H1 (cell line): Measurements from ENCODE around the gene PRKCD. TPM values are rescaled to one million over a fixed set of nuclear protein-coding genes. Genes with fewer than 3 reads are reported as not detected.

Experiments
- CTCF ChIA-PET: fragments of 300-600 bp; sonication (Branson Sonifier 250); formaldehyde crosslinking; loops from one replicate; lab custom pipeline; 2021; ENCODE audit not compliant: partially characterized antibody; lab: Charles Lee
- POLR2A ChIA-PET: fragments of 300-600 bp; sonication (Branson Sonifier 250); formaldehyde crosslinking; loops from one replicate; lab custom pipeline; 2021; ENCODE audit warnings: inconsistent platforms; ENCODE audit not compliant: partially characterized antibody; lab: Charles Lee
- DNase-seq, 2 experiments: peaks; one replicate each; pipeline versions ENCODE4 v3.0.0 to v3.0.0-alpha.2; 2010 to 2022; ENCODE audit warnings: low spot score in 2 of 2, low read depth in 1 of 2, mixed read lengths in 1 of 2
- FAIRE-seq: peaks from 2 replicates; lab custom pipeline; 2011; peaks lifted over from hg19 to GRCh38; lab: Jason Lieb, UNC
- H2AFZ ChIP-seq: 2 replicates; pipeline ENCODE4 v1.8.1; 2012; ENCODE audit warnings: low read length, inconsistent platforms
- H2AK5ac ChIP-seq: 2 replicates; pipeline ENCODE4 v1.6.1; 2013; ENCODE audit warnings: low read depth, low read length
- H2BK120ac ChIP-seq: replicated peaks from 2 replicates; pipeline ENCODE3; 2013; ENCODE audit warnings: low read depth, low read length, inconsistent platforms
- H2BK12ac ChIP-seq: 2 replicates; pipeline ENCODE4 v1.6.1; 2013; ENCODE audit warnings: low read depth, low read length
- H2BK15ac ChIP-seq: 2 replicates; pipeline ENCODE4 v1.6.1; 2013; ENCODE audit warnings: low read length
- H2BK20ac ChIP-seq: 2 replicates; pipeline ENCODE4 v1.6.1; 2013; ENCODE audit warnings: low read length
- H2BK5ac ChIP-seq: 2 replicates; pipeline ENCODE4 v1.6.1; 2013; ENCODE audit warnings: low read depth, low read length
- H3K14ac ChIP-seq: 2 replicates; pipeline ENCODE4 v1.6.1; 2013; ENCODE audit warnings: inconsistent platforms; ENCODE audit not compliant: insufficient read length
- H3K18ac ChIP-seq: 2 replicates; pipeline ENCODE4 v1.6.1; 2013; ENCODE audit warnings: low read length; ENCODE audit errors: extremely low read depth
- H3K23ac ChIP-seq: 2 replicates; pipeline ENCODE4 v1.6.1; 2013; ENCODE audit warnings: inconsistent platforms; ENCODE audit not compliant: insufficient read length
- H3K23me2 ChIP-seq: 2 replicates; pipeline ENCODE4 v1.6.1; 2013; ENCODE audit warnings: low read depth, low read length
- H3K27ac ChIP-seq: 2 replicates; pipeline ENCODE4 v1.6.1; 2011; ENCODE audit warnings: low read depth, low read length, inconsistent platforms
- H3K27me3 ChIP-seq, 4 experiments: replicated peaks in 1 of 4; 1 replicate in 1 of 4; 2 replicates in 3 of 4; pipeline versions ENCODE4 v1.6.1 to v1.8.1; 2011 to 2013; ENCODE audit warnings: low read length in 3 of 4, mild to moderate bottlenecking in 3 of 4, inconsistent platforms in 2 of 4, mixed read lengths in 2 of 4, moderate library complexity in 1 of 4; ENCODE audit not compliant: control insufficient read depth in 3 of 4, insufficient read depth in 3 of 4; ENCODE audit errors: extremely low read depth in 1 of 4
- H3K36me3 ChIP-seq, 4 experiments: 2 replicates each; pipeline versions ENCODE4 v1.6.1 to v1.8.1; 2011 to 2013; ENCODE audit warnings: mild to moderate bottlenecking in 4 of 4, low read length in 3 of 4, moderate library complexity in 2 of 4, control low read depth in 1 of 4, inconsistent platforms in 1 of 4; ENCODE audit not compliant: insufficient read depth in 4 of 4, control insufficient read depth in 2 of 4
- H3K4ac ChIP-seq: replicated peaks from 2 replicates; pipeline ENCODE3; 2013; ENCODE audit warnings: low read length, low read depth, mixed read lengths, inconsistent platforms; ENCODE audit not compliant: insufficient read length
- H3K4me1 ChIP-seq, 4 experiments: replicated peaks in 1 of 4; 1 replicate in 1 of 4; 2 replicates in 3 of 4; pipeline versions ENCODE4 v1.6.1 to v1.8.1; 2011 to 2013; ENCODE audit warnings: low read length in 3 of 4, inconsistent platforms in 2 of 4, mixed read lengths in 1 of 4; ENCODE audit not compliant: insufficient read depth in 4 of 4, control insufficient read depth in 3 of 4
- H3K4me2 ChIP-seq, 2 experiments: 2 replicates each; pipeline versions ENCODE4 v1.6.1 to v1.8.1; 2011 to 2013; ENCODE audit warnings: low read depth in 2 of 2, low read length in 2 of 2, control low read depth in 1 of 2, inconsistent platforms in 1 of 2, mild to moderate bottlenecking in 1 of 2; ENCODE audit not compliant: insufficient read depth in 1 of 2
- H3K4me3 ChIP-seq, 4 experiments: fragments of 200-600, 300-600 bp in 1 of 4; sonication (generic), shearing (Covaris generic), sonication (Bioruptor Twin) in 1 of 4; 2 replicates each; pipeline versions ENCODE4 v1.5.1 to v1.8.1; 2011 to 2016; ENCODE audit warnings: low read length in 4 of 4, low read depth in 3 of 4, control low read depth in 2 of 4, inconsistent platforms in 2 of 4, mild to moderate bottlenecking in 2 of 4, mixed read lengths in 1 of 4, moderate library complexity in 1 of 4; ENCODE audit not compliant: insufficient read depth in 2 of 4; ENCODE audit errors: extremely low read depth in 1 of 4
- H3K56ac ChIP-seq: replicated peaks from 2 replicates; pipeline ENCODE3; 2013; ENCODE audit warnings: low read depth, mild to moderate bottlenecking, mixed read lengths, low read length, inconsistent platforms; ENCODE audit not compliant: insufficient read length
- H3K79me1 ChIP-seq: 2 replicates; pipeline ENCODE4 v1.6.1; 2013; ENCODE audit warnings: low read depth, low read length, control low read depth
- H3K79me2 ChIP-seq, 2 experiments: 2 replicates each; pipeline versions ENCODE4 v1.6.1 to v1.8.1; 2012 to 2013; ENCODE audit warnings: low read length in 2 of 2, mild to moderate bottlenecking in 2 of 2, inconsistent platforms in 1 of 2; ENCODE audit not compliant: insufficient read depth in 2 of 2, control insufficient read depth in 1 of 2
- H3K9ac ChIP-seq, 4 experiments: replicated peaks in 1 of 4; 1 replicate in 1 of 4; 2 replicates in 3 of 4; pipeline versions ENCODE4 v1.6.1 to v1.8.1; 2011 to 2013; ENCODE audit warnings: low read depth in 3 of 4, low read length in 3 of 4, control low read depth in 2 of 4, mild to moderate bottlenecking in 2 of 4, moderate library complexity in 2 of 4, inconsistent platforms in 1 of 4; ENCODE audit errors: extremely low read depth in 1 of 4
- H3K9me3 ChIP-seq, 2 experiments: 2 replicates each; pipeline versions ENCODE4 v1.6.1 to v1.8.1; 2012 to 2013; ENCODE audit warnings: mild to moderate bottlenecking in 2 of 2, moderate library complexity in 2 of 2, control low read depth in 1 of 2, inconsistent platforms in 1 of 2, low read depth in 1 of 2, low read length in 1 of 2, mixed read lengths in 1 of 2; ENCODE audit not compliant: insufficient read depth in 2 of 2
- H4K20me1 ChIP-seq, 2 experiments: replicated peaks in 1 of 2; 2 replicates each; pipeline versions ENCODE3 to v1.8.1; 2011 to 2013; ENCODE audit warnings: inconsistent platforms in 2 of 2, low read length in 2 of 2, mild to moderate bottlenecking in 1 of 2; ENCODE audit not compliant: insufficient read depth in 2 of 2, control insufficient read depth in 1 of 2
- H4K5ac ChIP-seq: 2 replicates; pipeline ENCODE4 v1.6.1; 2013; ENCODE audit warnings: low read length, low read depth, mixed read lengths, inconsistent platforms; ENCODE audit not compliant: insufficient read length
- H4K8ac ChIP-seq: 2 replicates; pipeline ENCODE4 v1.8.0; 2013; ENCODE audit warnings: mild to moderate bottlenecking, moderate library complexity, low read length, inconsistent platforms; ENCODE audit not compliant: insufficient read depth; ENCODE audit errors: extremely low read depth
- H4K91ac ChIP-seq: replicated peaks from 2 replicates; pipeline ENCODE3; 2013; ENCODE audit warnings: low read length, mixed read lengths, inconsistent platforms; ENCODE audit not compliant: insufficient read length
- ATF3 ChIP-seq: IDR thresholded peaks from 2 replicates; pipeline ENCODE4 v1.6.1; 2011; ENCODE audit warnings: low read depth, mild to moderate bottlenecking, low read length; ENCODE audit not compliant: insufficient read depth
- CBX5 ChIP-seq: fragments of 300-800, 300-1000 bp; sonication (generic); IDR thresholded peaks from 2 replicates; pipeline ENCODE4 v1.7.1; 2016; ENCODE audit warnings: antibody characterized with exemption, low read length, low read depth
- CEBPB ChIP-seq: IDR thresholded peaks from 2 replicates; pipeline ENCODE4 v1.6.1; 2012; ENCODE audit warnings: low read depth, low read length
- CREB1 ChIP-seq: IDR thresholded peaks from 2 replicates; pipeline ENCODE4 v1.6.1; 2012; ENCODE audit warnings: inconsistent platforms
- MAFK ChIP-seq: IDR thresholded peaks from 2 replicates; pipeline ENCODE4 v1.6.1; 2012; ENCODE audit warnings: low read depth, mild to moderate bottlenecking, improper control_type of control experiment, low read length
- POU5F1 ChIP-seq: IDR thresholded peaks from 2 replicates; pipeline ENCODE4 v1.6.1; 2011; ENCODE audit warnings: low read depth, mild to moderate bottlenecking, low read length, moderate library complexity
- SIN3A ChIP-seq, 2 experiments: IDR thresholded peaks in 1 of 2; conservative IDR thresholded peaks in 1 of 2; 2 replicates each; pipeline ENCODE4 v1.6.1; 2011 to 2012; ENCODE audit warnings: low read length in 2 of 2, improper control_type of control experiment in 1 of 2, low read depth in 1 of 2, mild to moderate bottlenecking in 1 of 2
- SRF ChIP-seq: IDR thresholded peaks from 2 replicates; pipeline ENCODE4 v1.6.1; 2011; ENCODE audit warnings: mild to moderate bottlenecking, low read depth, low read length, moderate library complexity
- TBP ChIP-seq: IDR thresholded peaks from 2 replicates; pipeline ENCODE4 v1.6.1; 2011; ENCODE audit warnings: low read depth, low read length, improper control_type of control experiment
- TEAD4 ChIP-seq: IDR thresholded peaks from 2 replicates; pipeline ENCODE4 v1.6.1; 2012; ENCODE audit warnings: low read depth, low read length, inconsistent platforms, mixed read lengths
- WGBS, 2 experiments: shearing (Covaris generic) in 1 of 2; methylation state at CpG; one replicate each; pipeline versions ENCODE4 v1.1.6 to v1.1.7; 2013 to 2015; ENCODE audit warnings: low lambda C conversion rate in 2 of 2, mixed read lengths in 2 of 2, inconsistent platforms in 1 of 2, low coverage in 1 of 2, missing lambda C conversion rate in 1 of 2; ENCODE audit not compliant: insufficient replicate concordance in 2 of 2, insufficient coverage in 1 of 2, insufficient read length in 1 of 2; ENCODE audit errors: extremely low coverage in 1 of 2, missing lambda C conversion rate in 1 of 2; 5-methylcytosine and 5-hydroxymethylcytosine counted together
- polyA plus RNA-seq, 7 experiments: library from polyadenylated mRNA; depleted of rRNA in 3 of 7; stranded (reverse) in 5 of 7; unstranded in 2 of 7; fragments of >200 nt in 5 of 7; fragments of 200-250 nt in 2 of 7; gene quantifications; 1 replicate in 5 of 7; 2 replicates in 1 of 7; 4 replicates in 1 of 7; pipeline versions ENCODE4 v1.2.1 to v1.2.3, GENCODE V29; 2011 to 2013; ENCODE audit warnings: missing spikeins in 2 of 7, mixed read lengths in 2 of 7
- total RNA-seq: library from RNA; stranded (reverse); fragmentation: NEBNext Ultra II Directional; extraction: Animal tissue kit (Norgen Biotek cat#: 25700); gene quantifications from 2 replicates; pipeline ENCODE4 v1.2.1, GENCODE V29; 2021

The PRKCD gene
- total and polyA plus RNA-seq, 2 of the 8 experiments (the other 6 are each of a cell fraction or from before 2014, with no cell fraction given), result 22.6 to 23.9 TPM

- 92% methylated on average over 17 of the region's 20 CpGs; no CpG with 5 or more reads in 1 of the 2 experiments for WGBS, 2 experiments
- CTCF ChIA-PET, result interaction anchor here (0.8 to 1.9 kb wide), 4 partner anchors 10 to 54 kb away, joined by 3 to 6 read pairs (median 4); no protein-coding TSS in a partner anchor
- Histone ChIP-seq H2BK15ac (no peak overlapping the region), H2BK120ac (no peak overlapping the region), H4K20me1 (no peaks in the 10 kb centered on the region), H3K27me3 (no peaks in the 10 kb centered on the region), H3K18ac (no peak overlapping the region), H3K4me1 (no peaks in the 10 kb centered on the region; a peak in 1 of 7 replicates), H4K5ac (no peak overlapping the region), H2BK5ac (no peak overlapping the region; the same call in 1 of the 2 replicates), H3K79me2 (no peaks in the 10 kb centered on the region), H2AFZ (no peak overlapping the region), H3K79me1 (no peaks in the 10 kb centered on the region), H4K8ac (no peak overlapping the region), H3K9ac (no peak overlapping the region), H3K23ac (no peak overlapping the region), H3K9me3 (no peaks in the 10 kb centered on the region), H3K4ac (no peak overlapping the region), H2BK20ac (no peak overlapping the region), H2BK12ac (no peak overlapping the region), H3K4me2 (no peak overlapping the region), H2AK5ac (no peak overlapping the region), H3K14ac (no peak overlapping the region), H3K23me2 (no peaks in the 10 kb centered on the region), H3K56ac (no peak overlapping the region), H3K36me3 (peaks cover 0 to 8% (median 2%) of the 10 kb centered on the region in 4 experiments; a peak in 4 of 8 replicates), H4K91ac (no peak overlapping the region), H3K27ac (no peak overlapping the region; the same call in 1 of the 2 replicates), H3K4me3 (no peak overlapping the region)
- POLR2A ChIA-PET, result no interaction called here
- TF ChIP-seq POU5F1 (no peak), TBP (no peak), SIN3A (conservative IDR thresholded peaks at IDR 0.05 in 1 of 2, IDR thresholded peaks at IDR 0.05 in 1 of 2; ENCODE audit: low read depth in 1 of 2, low read length in 2 of 2) (no peak), TEAD4 (no peak), CREB1 (no peak), MAFK (no peak), CEBPB (no peak), ATF3 (no peak), CBX5 (no peak), SRF (no peak)
- DNase-seq, result no peak
- no peak for FAIRE-seq
Observed at GRCh38 chr3:53185761-53186465, 24.9 kb downstream of the PRKCD start.
